ENCODE results near the gene PABPN1L. TPM values are rescaled to one million over a fixed set of nuclear protein-coding genes. Genes with fewer than 3 reads are reported as not detected.

The PABPN1L gene
- total and polyA plus RNA-seq, 2 of the 13 experiments (the other 11 are each of a cell fraction or from before 2014, with no cell fraction given) = not detected

GRCh38 chr16:88822281-88823040, 44.0 kb downstream of the PABPN1L start:
- ATAC-seq (no peak), FAIRE-seq (no peak), DNase-seq (ENCODE audit: low spot score) (no peak)
- H3K4me1 ChIP-seq (ENCODE audit: insufficient read depth, low read length) = peaks cover 22% of the 10 kb centered on the region
- no peak overlapping the region for H3K27ac ChIP-seq (ENCODE audit: extremely low read length, insufficient read depth, low read length)
- 91% methylated on average over 19 of the region's 24 CpGs for WGBS (ENCODE audit: low lambda C conversion rate)
- H3K36me3 ChIP-seq (replicated peaks in 1 of 2; ENCODE audit: control insufficient read depth in 1 of 2, insufficient read depth in 2 of 2, low read length in 2 of 2) = no peaks in the 10 kb centered on the region
- in situ Hi-C loops (cut with HindIII; ENCODE audit: extremely low pct_ligation_motif_present, low pct_unique_long_range_greater_than_20kb) = no loop called here
- BruUV-seq (replicated peaks) = no TSS peak
- H2AFZ ChIP-seq (ENCODE audit: low read length) = no peak overlapping the region
- ChIA-PET CTCF (ENCODE audit: low intra/inter-chr PET ratio, low total read pairs) (no interaction called here), POLR2A (no interaction called here)
- no peak overlapping the region for H3K4me2 ChIP-seq (ENCODE audit: low read depth, low read length)
- no peak overlapping the region for H3K9ac ChIP-seq (ENCODE audit: insufficient read depth, low read depth, low read length)
- no peaks in the 10 kb centered on the region for H4K20me1 ChIP-seq (ENCODE audit: insufficient read depth, low read length)
- no peak overlapping the region for H3K4me3 ChIP-seq (replicated peaks in 1 of 3; ENCODE audit: insufficient read depth in 1 of 3, low read depth in 2 of 3, low read length in 3 of 3)
- TF ChIP-seq ZNF280B (CRISPR knock-in tag; IDR thresholded peaks at IDR 0.05; ENCODE audit: borderline replicate concordance) (peak; percentile 22; the same call in 1 of the 2 replicates), SMAD9 (CRISPR knock-in tag; IDR thresholded peaks at IDR 0.05) (no peak)
- no peaks in the 10 kb centered on the region for H3K79me2 ChIP-seq (ENCODE audit: insufficient read depth, low read length)
- intact Hi-C loops (cut with micrococcal nuclease; ENCODE audit: unreplicated experiment) = no loop called here
- H3K9me3 ChIP-seq (ENCODE audit: low read length) = no peaks in the 10 kb centered on the region
- H3K27me3 ChIP-seq (ENCODE audit: control insufficient read depth in 1 of 2, insufficient read depth in 2 of 2, low read length in 2 of 2) = 0 out of 5 replicates have a peak, but pooled peaks cover 0 to 4% of the 10 kb centered on the region in 2 experiments

- no peaks in the 10 kb centered on the region for H3K36me3 ChIP-seq (replicated peaks in 1 of 2; ENCODE audit: control insufficient read depth in 1 of 2, insufficient read depth in 2 of 2, low read length in 2 of 2)
- peaks cover 23% of the 10 kb centered on the region for H3K4me1 ChIP-seq (ENCODE audit: insufficient read depth, low read length)
- FAIRE-seq (no peak), DNase-seq (ENCODE audit: low spot score) (no peak), ATAC-seq (peak; percentile 70)
- H3K79me2 ChIP-seq (ENCODE audit: insufficient read depth, low read length) = no peaks in the 10 kb centered on the region
- H3K27me3 ChIP-seq (ENCODE audit: control insufficient read depth in 1 of 2, insufficient read depth in 2 of 2, low read length in 2 of 2) = peaks cover 0 to 5% of the 10 kb centered on the region in 2 experiments; a peak in 1 of 5 replicates
- H3K9ac ChIP-seq (ENCODE audit: insufficient read depth, low read depth, low read length) = no peak overlapping the region
- CTCF ChIA-PET (ENCODE audit: low intra/inter-chr PET ratio, low total read pairs) = interaction anchor here (0.6 to 0.8 kb wide), 2 partner anchors 9 to 78 kb away, joined by 3 to 5 read pairs; partner anchors contain the start of gene APRT
- no peaks in the 10 kb centered on the region for H4K20me1 ChIP-seq (ENCODE audit: insufficient read depth, low read length)
- no peaks in the 10 kb centered on the region for H3K9me3 ChIP-seq (ENCODE audit: low read length)
- 48% methylated on average over 15 of the region's 22 CpGs for WGBS (ENCODE audit: low lambda C conversion rate)
- H2AFZ ChIP-seq (ENCODE audit: low read length) = no peak overlapping the region
- intact Hi-C loops (cut with micrococcal nuclease; ENCODE audit: unreplicated experiment) = no loop called here
- no peak overlapping the region for H3K27ac ChIP-seq (ENCODE audit: extremely low read length, insufficient read depth, low read length)
- in situ Hi-C loops (cut with HindIII; ENCODE audit: extremely low pct_ligation_motif_present, low pct_unique_long_range_greater_than_20kb) = no loop called here
- POLR2A ChIA-PET = interaction anchor here (1.5 kb wide), 1 partner anchor 10 kb away, joined by 5 read pairs; the partner anchor contains the start of gene APRT
- H3K4me2 ChIP-seq (ENCODE audit: low read depth, low read length) = no peak overlapping the region
- no peak overlapping the region for H3K4me3 ChIP-seq (replicated peaks in 1 of 3; ENCODE audit: insufficient read depth in 1 of 3, low read depth in 2 of 3, low read length in 3 of 3)
- no TSS peak for BruUV-seq (replicated peaks)
- TF ChIP-seq SMYD3 (CRISPR knock-in tag; IDR thresholded peaks at IDR 0.05) (no peak), MAZ (IDR thresholded peaks at IDR 0.05; ENCODE audit: borderline replicate concordance, low read depth, low read length) (no peak), MAZ (CRISPR knock-in tag; IDR thresholded peaks at IDR 0.05; ENCODE audit: low read depth) (no peak), HNF4A (CRISPR knock-in tag; IDR thresholded peaks at IDR 0.05) (peak; percentile 60), GRHL1 (CRISPR knock-in tag; conservative IDR thresholded peaks at IDR 0.05) (no peak), ZFX (CRISPR knock-in tag; IDR thresholded peaks at IDR 0.05; ENCODE audit: low read depth) (no peak), DBP (CRISPR knock-in tag; IDR thresholded peaks at IDR 0.05; ENCODE audit: not compliant biosample characterization) (no peak), CBFB (CRISPR knock-in tag; IDR thresholded peaks at IDR 0.05) (no peak), RFXANK (CRISPR knock-in tag; IDR thresholded peaks at IDR 0.05) (no peak), SPEN (CRISPR knock-in tag; IDR thresholded peaks at IDR 0.05; ENCODE audit: low read depth) (no peak), ZNF776 (CRISPR knock-in tag; IDR thresholded peaks at IDR 0.05) (no peak)
These were observed 45.2 kb downstream of the PABPN1L start for GRCh38 chr16:88821168-88821850.

All from HepG2 (cell line).